HG02571 (cell line): ENCODE results near the gene AOC2.
"Not testable (repeated sequence)": the region's sequence is repeated elsewhere in the genome, so short reads cannot be mapped to it uniquely, and the experiment has no call there.

Experiments
- ATAC-seq: cut with Tn5 transposase; IDR thresholded peaks from one replicate; pipeline ENCODE4 v1.9.1; 2021; ENCODE audit warnings: mild to moderate bottlenecking, moderate library complexity; ENCODE audit not compliant: unreplicated experiment

AOC2 gene

DNA sequence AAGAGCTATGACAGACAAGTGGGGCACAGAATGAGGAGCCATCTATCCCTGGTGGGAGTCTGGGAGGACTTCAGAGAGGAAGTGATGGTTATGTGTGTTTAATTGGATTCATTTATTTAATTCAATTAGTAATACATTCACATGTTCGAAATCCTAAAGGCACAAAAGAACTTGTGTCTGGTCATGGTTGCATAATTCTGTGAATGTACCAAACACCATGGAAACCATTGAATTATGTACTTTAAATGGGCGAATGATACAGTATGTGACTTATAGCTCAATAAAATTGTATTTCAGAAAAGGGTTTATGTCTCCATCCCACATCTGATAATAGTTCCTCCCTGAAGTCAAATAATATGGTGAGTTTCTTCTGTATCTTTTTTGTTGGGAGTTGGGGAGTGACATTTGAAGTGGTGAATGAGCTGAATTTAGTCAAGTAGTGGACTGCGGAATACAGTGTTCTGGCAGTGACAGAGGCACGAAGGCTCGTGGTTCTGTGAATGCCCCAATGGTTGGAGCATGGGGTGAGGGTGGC, 36.5 kb downstream of the AOC2 start:
- no peak for ATAC-seq

DNA sequence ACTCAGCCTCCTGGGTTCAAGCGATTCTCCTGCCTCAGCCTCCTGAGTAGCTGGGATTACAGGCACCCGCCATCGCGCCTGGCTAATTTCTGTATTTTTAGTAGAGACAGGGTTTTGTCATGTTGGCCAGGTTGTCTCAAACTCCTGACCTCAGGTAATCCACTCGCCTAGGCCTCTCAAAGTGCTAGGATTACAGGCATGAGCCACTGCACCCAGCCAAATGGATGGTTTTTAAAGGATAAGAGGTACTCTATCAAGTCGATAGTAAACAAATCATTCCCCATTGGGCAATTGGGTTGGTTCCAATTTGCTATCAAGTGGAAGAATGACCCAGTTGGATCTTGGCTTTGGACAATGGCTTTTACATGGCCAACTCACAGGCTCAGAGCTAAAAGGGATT, 37.3 kb downstream of the AOC2 start:
- ATAC-seq = not testable (repeated sequence)

DNA sequence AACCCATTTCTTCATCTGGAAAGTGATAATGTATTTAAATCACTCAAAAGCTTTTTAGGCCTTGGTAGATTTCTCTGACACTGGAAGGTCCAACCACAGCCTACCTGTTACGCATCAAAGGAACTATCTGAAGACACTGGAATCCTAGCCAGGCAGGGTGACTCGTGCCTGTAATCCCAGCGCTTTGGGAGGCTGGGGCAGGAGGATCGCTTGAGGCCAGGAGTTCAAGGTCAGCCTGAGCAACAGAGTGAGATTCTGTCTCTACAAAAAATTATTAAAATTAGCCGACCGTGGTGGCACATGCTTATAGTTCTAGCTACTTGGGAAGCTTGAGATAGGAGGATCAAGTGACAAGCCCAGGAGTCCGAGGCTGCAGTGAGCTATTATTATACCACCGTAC, 37.8 kb downstream of the AOC2 start:
- ATAC-seq = no peak

DNA sequence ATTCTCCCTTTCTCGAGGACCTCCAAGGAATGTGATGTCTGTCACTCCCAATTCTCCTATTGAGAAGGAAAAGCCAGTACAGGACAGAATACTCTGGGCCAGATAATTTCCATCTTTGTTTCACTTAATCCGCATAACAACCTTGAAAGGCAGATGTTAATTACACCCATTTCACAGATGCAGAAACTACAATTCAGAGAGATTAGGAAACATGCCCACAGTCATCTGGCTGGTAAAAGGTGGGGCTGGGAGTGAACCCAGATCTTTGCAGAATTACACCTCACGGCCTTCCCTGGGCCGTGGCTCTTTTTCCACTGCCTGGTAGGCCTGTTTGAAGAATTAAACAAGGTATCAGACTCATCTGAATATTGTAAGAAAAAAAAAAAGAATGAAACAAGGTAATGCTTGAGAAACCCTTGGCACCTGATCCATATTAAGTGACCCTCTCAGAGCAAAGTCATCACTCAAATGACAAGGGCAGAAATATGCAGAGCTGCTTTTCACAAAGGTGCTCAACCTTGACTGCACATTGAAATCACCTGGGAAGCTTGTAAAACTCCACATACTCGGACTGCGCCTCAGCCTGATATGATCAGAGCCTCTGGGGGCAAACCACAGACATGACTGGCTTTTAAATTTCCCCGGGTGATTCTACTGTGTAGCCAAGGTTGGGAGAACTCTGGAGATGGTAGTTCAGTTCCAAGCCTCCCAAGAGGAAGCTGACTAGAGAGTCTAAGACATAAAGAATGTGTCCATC, 39.6 kb downstream of the AOC2 start:
- no peak for ATAC-seq

DNA sequence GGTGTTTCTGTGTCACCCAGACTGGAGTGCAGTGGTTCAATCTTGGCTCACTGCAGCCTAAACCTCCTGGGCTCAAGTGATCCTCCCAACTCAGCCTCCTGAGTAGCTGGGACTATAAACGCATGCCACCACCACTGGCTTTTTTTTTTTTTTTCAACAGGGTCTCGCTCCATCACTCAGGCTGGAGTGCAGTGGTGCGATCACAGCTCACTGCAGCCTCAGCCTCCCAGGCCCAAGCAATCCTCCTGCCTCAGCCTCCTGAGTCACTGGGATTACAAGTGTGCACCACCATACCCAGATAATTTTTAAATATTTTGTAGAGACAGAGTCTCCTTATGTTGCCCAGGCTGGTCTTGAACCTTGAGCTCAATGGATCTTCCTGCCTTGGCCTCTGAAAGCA, 41.4 kb downstream of the AOC2 start:
- ATAC-seq = not testable (repeated sequence)

DNA sequence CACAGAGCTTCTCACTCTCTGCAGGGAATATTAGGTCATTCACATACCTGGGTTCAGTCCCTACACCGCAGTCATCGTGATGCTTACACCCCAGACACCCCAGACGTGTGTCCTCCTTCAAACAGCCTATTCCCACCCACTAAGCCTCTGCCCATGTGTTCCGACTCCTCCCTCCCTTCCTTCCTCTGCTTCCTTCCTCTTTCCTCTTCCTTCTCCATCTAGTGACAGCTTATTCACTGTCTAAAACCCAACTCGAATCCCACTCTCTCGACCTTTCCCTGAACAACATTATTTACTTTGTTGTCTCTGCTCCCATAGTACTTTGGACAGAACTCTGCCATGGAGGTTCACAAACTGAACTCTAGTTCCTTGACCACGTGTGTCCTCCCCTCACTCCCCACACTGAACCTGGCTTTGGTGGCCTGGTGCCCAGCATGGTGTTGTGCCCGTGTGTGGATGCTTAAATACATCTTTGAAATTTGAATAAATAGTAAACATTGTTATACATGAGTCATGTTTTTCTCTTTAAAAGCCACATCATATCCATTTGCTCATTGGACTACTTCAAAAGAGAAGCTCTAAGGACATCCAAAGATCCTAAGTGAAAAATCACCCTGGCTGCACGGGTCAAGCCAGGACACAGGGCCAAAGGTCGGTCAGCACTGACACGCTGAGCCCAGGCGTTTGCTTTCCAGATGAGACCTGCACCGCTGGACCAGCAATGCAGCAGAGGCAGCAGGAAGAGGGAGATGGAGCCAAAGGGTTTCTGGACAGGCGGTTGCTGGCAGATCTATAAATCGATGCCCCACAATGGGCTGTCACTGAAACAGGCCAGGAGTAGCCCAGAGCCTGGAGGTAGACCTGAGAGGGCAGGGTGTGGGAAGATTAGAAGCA, 42.1 kb downstream of the AOC2 start:
- ATAC-seq = no peak

DNA sequence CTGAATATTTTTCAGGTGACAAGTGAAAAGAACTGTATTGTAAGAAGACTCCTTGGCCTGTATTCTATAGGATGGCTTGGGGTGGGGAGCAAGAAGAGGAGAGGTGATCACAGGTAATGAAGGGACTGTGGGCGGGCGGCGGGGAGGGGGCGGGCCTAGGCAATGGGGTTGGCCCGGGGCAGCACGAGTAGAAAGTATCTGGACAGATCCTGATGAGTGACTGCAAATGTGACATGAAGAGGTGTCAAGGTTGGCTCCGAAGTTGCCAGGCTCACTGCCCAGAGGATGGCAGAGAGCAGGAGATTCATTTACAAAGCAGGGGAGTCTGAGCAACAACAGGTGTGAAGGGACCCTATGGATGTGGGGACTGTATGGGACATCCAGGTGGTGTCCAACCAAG, 45.4 kb downstream of the AOC2 start:
- no peak for ATAC-seq

DNA sequence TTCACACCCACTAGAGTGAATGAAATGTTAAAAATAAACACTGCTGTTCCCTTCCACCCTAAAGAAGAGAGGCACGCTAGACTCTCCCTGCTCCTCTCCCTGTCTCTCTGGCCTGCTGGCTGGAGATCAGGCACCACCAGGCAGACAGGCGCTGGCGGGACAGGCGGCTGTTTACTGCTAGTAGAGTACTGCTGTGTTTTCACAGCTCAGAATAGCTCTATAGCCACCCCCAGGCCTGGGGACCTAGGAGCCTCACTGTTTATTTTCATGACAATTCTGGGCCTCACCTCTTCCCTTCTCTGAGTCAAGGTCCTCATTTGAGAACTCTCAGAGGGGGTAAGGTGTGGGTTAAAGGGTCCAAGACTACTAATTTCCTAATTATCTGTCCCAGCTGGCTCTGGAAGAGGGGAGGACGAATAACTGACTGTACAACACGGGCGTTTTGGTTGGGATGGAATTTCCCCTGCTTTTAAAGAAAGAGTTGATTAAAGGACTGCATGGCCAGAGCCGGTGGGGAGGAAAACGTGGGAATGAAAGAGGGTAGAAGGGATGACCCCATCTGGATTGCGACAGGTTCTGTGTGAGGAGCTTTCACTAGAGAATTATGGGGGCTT, 47.3 kb downstream of the AOC2 start:
- ATAC-seq = no peak

DNA sequence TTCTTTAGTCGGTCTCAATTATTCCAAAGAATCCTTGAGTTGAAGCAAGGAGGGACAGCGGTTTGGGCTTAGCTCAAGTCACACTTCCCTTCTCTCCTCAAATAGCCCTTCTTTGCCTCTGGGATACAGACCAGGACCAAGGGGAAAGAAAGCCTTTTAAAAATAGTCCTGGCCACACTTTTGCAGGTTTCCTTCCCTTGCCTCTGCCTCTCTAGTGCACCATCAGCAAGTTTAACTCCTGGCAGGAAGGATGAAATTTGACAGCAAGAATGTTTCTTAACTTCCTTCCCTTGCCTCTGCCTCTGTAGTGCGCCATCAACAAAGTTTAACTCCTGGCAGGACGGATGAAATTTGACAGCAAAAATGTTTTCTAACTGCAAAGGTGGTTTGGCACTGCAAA, 49.0 kb downstream of the AOC2 start:
- no peak for ATAC-seq

DNA sequence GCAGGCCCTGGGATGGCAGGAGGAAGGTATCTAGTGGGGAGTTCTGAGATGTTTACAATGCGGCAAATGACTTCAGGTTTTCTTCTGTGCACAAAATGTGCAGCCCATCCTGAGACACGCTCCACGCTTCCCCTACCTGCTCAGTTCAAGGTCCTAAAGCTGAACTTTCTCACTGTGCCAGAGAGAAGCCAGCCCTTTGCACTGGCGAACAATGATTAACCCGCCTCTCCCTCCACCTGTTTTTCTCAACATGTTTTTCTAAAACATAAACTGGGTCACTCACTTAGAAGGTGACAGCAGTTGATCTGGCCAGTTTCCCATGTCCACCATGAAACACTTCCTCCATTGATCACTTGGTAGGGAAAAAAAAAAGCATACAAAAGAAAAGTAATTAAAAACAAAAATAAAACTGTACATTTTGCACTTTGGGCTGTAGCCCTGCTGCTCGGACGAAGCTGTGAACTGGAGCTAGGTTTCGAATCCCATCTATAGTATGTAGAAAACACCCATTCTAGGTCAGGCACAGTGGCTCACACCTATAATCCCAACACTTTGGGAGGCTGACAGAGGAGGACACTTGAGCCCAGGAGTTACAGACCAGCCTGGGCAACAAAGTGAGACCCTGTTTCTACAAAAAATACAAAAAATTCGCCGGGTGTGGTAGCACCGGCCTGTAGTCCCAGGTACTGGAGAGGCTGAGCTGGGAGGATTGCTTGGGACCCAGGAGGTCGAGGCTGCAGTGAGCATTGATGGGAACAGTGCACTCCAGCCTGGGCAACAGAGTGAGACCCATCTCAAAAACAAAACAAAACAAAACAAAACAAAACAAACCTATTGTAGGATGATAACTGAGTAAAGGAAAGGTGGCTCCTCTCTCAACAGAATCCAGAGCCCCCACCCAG, 50.2 kb downstream of the AOC2 start:
- ATAC-seq = no peak

DNA sequence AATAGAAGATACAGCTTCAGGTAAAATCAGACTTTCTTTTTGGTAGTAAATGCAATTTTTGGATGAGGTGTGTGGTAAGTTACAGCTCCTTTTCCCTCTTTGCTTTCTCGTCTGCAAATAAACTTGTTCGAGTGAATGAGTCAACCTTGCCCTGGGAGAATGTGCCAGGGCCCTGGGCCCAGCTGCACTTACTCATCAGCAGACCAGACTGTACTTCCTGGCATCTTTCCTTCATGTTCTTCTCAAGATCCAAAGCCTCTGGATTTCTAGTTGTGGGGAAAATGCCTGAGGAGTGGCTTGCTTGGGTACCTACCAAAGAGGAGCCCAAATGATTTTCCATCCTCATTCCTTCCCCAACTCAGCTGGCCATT, 50.8 kb downstream of the AOC2 start:
- ATAC-seq = no peak

DNA sequence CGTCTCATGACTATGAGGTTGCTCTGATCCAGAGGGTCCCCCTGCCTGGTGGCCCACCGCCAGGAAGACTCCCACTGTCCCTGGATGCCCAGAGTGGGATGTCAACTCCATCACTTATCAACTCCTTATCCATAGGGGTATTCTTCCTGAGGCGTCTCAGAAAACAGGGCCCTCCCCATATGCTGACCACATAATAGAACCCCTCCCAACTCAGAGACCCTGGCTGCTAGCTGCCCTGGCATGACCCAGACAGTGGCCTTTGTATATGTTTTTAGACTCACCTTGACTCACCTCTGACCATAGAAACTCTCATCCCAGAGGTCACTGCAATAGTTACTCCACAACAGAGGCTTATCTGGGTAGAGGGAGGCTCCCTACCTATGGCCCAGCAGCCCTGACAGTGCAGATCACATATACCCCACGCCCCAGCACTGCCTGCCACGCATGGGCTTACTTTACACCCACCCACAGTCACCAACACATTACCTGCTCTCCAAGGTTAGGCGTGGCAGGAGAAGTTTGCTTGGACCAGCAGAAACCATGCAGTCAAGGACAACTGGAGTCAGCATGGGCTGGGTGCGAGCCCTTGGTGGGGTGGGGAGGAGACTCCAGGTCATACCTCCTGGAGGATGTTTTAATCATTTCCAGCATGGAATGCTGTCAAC, 53.9 kb downstream of the AOC2 start:
- ATAC-seq = no peak

DNA sequence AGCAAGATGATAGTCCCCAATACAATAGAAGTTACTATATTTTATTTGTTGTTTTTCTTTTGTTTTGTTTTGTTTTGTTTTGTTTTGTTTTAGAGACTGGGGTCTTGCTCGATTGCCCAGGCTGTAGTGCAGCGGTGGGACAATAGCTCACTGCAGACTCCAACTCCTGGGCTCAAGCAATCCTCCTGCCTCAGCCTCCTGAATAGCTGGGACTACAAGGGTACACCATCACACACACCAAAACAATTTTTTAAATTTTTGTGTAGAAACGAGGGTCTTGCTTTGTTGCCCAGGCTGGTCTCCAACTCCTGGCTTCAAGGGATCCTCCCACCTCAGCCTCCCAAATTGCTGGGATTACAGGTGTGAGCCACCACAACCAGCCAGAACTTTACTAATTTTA, 55.6 kb downstream of the AOC2 start:
- not testable (repeated sequence) for ATAC-seq
